Measurements from ENCODE around the gene ACOX1. TPM values are rescaled to one million over a fixed set of nuclear protein-coding genes. Genes with fewer than 3 reads are reported as not detected.

ACOX1 gene
- total and polyA plus RNA-seq, 4 donors: 33.3 to 293 (median 63.4) TPM

DNA sequence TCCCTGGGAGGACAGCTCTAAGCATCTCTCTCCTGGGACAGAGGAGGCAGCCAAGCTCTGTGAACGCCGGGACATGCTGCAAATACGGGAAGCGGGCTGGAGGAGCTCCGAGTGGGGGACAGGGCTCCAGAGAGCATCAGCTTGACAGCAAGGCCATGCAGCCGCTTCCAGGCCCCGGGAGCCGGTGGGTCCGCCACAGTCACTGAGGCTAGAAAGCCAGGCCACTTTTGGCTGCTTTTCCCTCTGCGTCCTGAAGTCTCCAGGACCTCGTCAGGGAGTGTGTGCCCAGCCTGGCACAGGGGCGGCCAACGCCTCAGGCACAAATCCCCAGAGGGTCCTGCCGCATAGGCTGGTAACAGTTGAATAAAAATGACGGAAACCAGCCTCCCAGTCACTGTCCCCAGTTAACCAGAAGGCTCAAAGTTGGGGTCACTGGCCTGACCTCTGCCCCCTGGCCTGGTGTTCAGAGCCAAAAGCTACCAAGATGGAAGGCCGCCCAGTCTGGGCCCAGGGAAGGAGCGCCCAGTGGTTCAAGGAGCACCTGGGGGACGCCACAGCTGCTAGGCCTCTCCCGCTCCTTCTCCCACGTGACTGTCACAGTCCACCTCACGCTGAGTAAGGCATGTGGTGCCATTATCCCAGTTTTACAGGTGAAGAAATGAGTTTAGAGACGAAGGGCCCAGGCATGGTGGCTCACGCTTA is 79.0 kb downstream of the ACOX1 start:
- H3K36me3 ChIP-seq (ENCODE audit: control insufficient read depth in 4 of 4, insufficient read depth in 3 of 4, low read depth in 1 of 4, low read length in 3 of 4): peaks cover 6 to 26% (median 13%) of the 10 kb centered on the region in 4 donors
- peak; percentile 27 for TF ChIP-seq SP1 (IDR thresholded peaks at IDR 0.05)
- no peak for TF ChIP-seq TAF1 (conservative IDR thresholded peaks at IDR 0.05)
- TF ChIP-seq NR2F2 (IDR thresholded peaks at IDR 0.05): peak; percentile 81
- TF ChIP-seq, protein P1, sequence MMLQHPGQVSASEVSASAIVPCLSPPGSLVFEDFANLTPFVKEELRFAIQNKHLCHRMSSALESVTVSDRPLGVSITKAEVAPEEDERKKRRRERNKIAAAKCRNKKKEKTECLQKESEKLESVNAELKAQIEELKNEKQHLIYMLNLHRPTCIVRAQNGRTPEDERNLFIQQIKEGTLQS (IDR thresholded peaks at IDR 0.05): no peak
- peak; percentile 54 to 88 for TF ChIP-seq RXRA (IDR thresholded peaks at IDR 0.05)
- TF ChIP-seq HNF4G (IDR thresholded peaks at IDR 0.05): no peak
- TF ChIP-seq FOXA2 (IDR thresholded peaks at IDR 0.05): no peak
- TF ChIP-seq GABPA (IDR thresholded peaks at IDR 0.05 in 1 of 2, conservative IDR thresholded peaks at IDR 0.05 in 1 of 2): no peak
- TF ChIP-seq, protein P2, sequence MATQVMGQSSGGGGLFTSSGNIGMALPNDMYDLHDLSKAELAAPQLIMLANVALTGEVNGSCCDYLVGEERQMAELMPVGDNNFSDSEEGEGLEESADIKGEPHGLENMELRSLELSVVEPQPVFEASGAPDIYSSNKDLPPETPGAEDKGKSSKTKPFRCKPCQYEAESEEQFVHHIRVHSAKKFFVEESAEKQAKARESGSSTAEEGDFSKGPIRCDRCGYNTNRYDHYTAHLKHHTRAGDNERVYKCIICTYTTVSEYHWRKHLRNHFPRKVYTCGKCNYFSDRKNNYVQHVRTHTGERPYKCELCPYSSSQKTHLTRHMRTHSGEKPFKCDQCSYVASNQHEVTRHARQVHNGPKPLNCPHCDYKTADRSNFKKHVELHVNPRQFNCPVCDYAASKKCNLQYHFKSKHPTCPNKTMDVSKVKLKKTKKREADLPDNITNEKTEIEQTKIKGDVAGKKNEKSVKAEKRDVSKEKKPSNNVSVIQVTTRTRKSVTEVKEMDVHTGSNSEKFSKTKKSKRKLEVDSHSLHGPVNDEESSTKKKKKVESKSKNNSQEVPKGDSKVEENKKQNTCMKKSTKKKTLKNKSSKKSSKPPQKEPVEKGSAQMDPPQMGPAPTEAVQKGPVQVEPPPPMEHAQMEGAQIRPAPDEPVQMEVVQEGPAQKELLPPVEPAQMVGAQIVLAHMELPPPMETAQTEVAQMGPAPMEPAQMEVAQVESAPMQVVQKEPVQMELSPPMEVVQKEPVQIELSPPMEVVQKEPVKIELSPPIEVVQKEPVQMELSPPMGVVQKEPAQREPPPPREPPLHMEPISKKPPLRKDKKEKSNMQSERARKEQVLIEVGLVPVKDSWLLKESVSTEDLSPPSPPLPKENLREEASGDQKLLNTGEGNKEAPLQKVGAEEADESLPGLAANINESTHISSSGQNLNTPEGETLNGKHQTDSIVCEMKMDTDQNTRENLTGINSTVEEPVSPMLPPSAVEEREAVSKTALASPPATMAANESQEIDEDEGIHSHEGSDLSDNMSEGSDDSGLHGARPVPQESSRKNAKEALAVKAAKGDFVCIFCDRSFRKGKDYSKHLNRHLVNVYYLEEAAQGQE (IDR thresholded peaks at IDR 0.05): no peak
- TF ChIP-seq YY1 (IDR thresholded peaks at IDR 0.05): no peak
- peak; percentile 36 to 68 for TF ChIP-seq HNF4A (conservative IDR thresholded peaks at IDR 0.05)
- no peak for TF ChIP-seq FOXA1 (IDR thresholded peaks at IDR 0.05)
- TF ChIP-seq, protein P3, sequence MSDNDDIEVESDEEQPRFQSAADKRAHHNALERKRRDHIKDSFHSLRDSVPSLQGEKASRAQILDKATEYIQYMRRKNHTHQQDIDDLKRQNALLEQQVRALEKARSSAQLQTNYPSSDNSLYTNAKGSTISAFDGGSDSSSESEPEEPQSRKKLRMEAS (IDR thresholded peaks at IDR 0.05): no peak
- TF ChIP-seq, protein P4, sequence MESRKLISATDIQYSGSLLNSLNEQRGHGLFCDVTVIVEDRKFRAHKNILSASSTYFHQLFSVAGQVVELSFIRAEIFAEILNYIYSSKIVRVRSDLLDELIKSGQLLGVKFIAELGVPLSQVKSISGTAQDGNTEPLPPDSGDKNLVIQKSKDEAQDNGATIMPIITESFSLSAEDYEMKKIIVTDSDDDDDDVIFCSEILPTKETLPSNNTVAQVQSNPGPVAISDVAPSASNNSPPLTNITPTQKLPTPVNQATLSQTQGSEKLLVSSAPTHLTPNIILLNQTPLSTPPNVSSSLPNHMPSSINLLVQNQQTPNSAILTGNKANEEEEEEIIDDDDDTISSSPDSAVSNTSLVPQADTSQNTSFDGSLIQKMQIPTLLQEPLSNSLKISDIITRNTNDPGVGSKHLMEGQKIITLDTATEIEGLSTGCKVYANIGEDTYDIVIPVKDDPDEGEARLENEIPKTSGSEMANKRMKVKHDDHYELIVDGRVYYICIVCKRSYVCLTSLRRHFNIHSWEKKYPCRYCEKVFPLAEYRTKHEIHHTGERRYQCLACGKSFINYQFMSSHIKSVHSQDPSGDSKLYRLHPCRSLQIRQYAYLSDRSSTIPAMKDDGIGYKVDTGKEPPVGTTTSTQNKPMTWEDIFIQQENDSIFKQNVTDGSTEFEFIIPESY (IDR thresholded peaks at IDR 0.05): no peak
- TF ChIP-seq, protein P5, sequence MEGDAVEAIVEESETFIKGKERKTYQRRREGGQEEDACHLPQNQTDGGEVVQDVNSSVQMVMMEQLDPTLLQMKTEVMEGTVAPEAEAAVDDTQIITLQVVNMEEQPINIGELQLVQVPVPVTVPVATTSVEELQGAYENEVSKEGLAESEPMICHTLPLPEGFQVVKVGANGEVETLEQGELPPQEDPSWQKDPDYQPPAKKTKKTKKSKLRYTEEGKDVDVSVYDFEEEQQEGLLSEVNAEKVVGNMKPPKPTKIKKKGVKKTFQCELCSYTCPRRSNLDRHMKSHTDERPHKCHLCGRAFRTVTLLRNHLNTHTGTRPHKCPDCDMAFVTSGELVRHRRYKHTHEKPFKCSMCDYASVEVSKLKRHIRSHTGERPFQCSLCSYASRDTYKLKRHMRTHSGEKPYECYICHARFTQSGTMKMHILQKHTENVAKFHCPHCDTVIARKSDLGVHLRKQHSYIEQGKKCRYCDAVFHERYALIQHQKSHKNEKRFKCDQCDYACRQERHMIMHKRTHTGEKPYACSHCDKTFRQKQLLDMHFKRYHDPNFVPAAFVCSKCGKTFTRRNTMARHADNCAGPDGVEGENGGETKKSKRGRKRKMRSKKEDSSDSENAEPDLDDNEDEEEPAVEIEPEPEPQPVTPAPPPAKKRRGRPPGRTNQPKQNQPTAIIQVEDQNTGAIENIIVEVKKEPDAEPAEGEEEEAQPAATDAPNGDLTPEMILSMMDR (IDR thresholded peaks at IDR 0.05; ENCODE audit: low read depth, low read length, missing input control): no peak
- TF ChIP-seq JUND (IDR thresholded peaks at IDR 0.05): no peak
- TF ChIP-seq EGR1 (IDR thresholded peaks at IDR 0.05; ENCODE audit: low read depth in 2 of 2): no peak
- no peak for TF ChIP-seq RAD21 (IDR thresholded peaks at IDR 0.05)
- H3K27me3 ChIP-seq (ENCODE audit: control insufficient read depth in 4 of 4, insufficient read depth in 4 of 4, low read length in 3 of 4): no peaks in the 10 kb centered on the region
- no peak overlapping the region for H3K9ac ChIP-seq (ENCODE audit: low read depth in 1 of 2, low read length in 2 of 2)
- peaks cover 9 to 51% (median 36%) of the 10 kb centered on the region in 4 donors for H3K4me1 ChIP-seq (ENCODE audit: control insufficient read depth in 4 of 4, insufficient read depth in 4 of 4, low read length in 3 of 4)
- H3K9me3 ChIP-seq (ENCODE audit: control insufficient read depth in 4 of 4, low read length in 3 of 4): no peaks in the 10 kb centered on the region
- no peak for DNase-seq (ENCODE audit: low spot score)
- 78% methylated on average over 23 of the region's 23 CpGs for WGBS
- H3K27ac ChIP-seq (ENCODE audit: low read depth in 1 of 2, low read length in 2 of 2): no peak overlapping the region
- H3K4me3 ChIP-seq (ENCODE audit: low read depth in 1 of 3, low read length in 3 of 3): no peak overlapping the region
